Ovary (tissue), 9 donors: ENCODE results near the gene MIA. TPM values are rescaled to one million over a fixed set of nuclear protein-coding genes. Genes with fewer than 3 reads are reported as not detected.

Source experiments
- DNase-seq, 5 donors: peaks; one replicate each; pipeline ENCODE4 v3.0.0-alpha.2; 2019 to 2020
- H3K27ac ChIP-seq, 2 donors: fragments of 200-600 bp; one replicate each; pipeline versions ENCODE4 v1.5.1 to v1.8.0; 2019 to 2022
- H3K27me3 ChIP-seq: fragments of 200-600 bp; one replicate; pipeline ENCODE4 v1.8.0; 2022
- H3K36me3 ChIP-seq: fragments of 200-600 bp; sonication (generic); one replicate; pipeline ENCODE4 v1.5.1; 2019
- H3K4me1 ChIP-seq: one replicate; pipeline ENCODE4 v1.8.1; 2013; ENCODE audit warnings: mild to moderate bottlenecking, moderate library complexity; ENCODE audit not compliant: insufficient read depth
- H3K4me3 ChIP-seq: fragments of 200-600 bp; sonication (generic); one replicate; pipeline ENCODE4 v1.5.1; 2017
- H3K9me3 ChIP-seq, 2 donors: fragments of 200-600 bp in 1 of 2; sonication (generic) in 1 of 2; one replicate each; pipeline versions ENCODE4 v1.5.1 to v1.8.1; 2013 to 2019; ENCODE audit warnings: mild to moderate bottlenecking in 1 of 2, moderate library complexity in 1 of 2
- CTCF ChIP-seq, 3 donors: fragments of 450-650 bp in 2 of 3; fragments of 200-600 bp in 1 of 3; IDR thresholded peaks; one replicate each; pipeline versions ENCODE4 v1.5.1 to v1.8.0; 2016 to 2022; ENCODE audit warnings: antibody characterized with exemption in 3 of 3, mild to moderate bottlenecking in 1 of 3
- EP300 ChIP-seq: sonication (generic); formaldehyde crosslinking; IDR thresholded peaks from one replicate; pipeline ENCODE4 v1.6.1; 2017; ENCODE audit warnings: antibody characterized with exemption
- POLR2A ChIP-seq: fragments of 450-650 bp; IDR thresholded peaks from one replicate; pipeline ENCODE4 v1.6.1; 2017; ENCODE audit warnings: antibody characterized with exemption, mild to moderate bottlenecking, moderate library complexity
- WGBS, 3 donors: extraction: QIAGEN DNeasy Blood & Tissue Kit in 1 of 3; methylation state at CpG; one replicate each; pipeline versions ENCODE4 v1.1.5 to v1.1.7; 2013 to 2017; 5-methylcytosine and 5-hydroxymethylcytosine counted together
- intact Hi-C, 4 donors: fragments of 100-400 bp; cut with DNase I; formaldehyde crosslinking; loops; one replicate each; pipeline versions ENCODE4 v1.11.0 to v1.15.1; 2022 to 2023
- polyA plus RNA-seq, 2 donors: library from polyadenylated mRNA; stranded (reverse); fragments of 200-250 nt in 1 of 2; fragments of 350-450 nt in 1 of 2; fragmentation: Illumina TruSeq in 1 of 2; extraction: RNeasy Lipid Tissue Mini Kit (QIAGEN cat#74804) in 1 of 2; gene quantifications; one replicate each; pipeline ENCODE4 v1.2.3, GENCODE V29; 2013 to 2014
- total RNA-seq, 7 donors: library from RNA; depleted of rRNA in 2 of 7; stranded (reverse); fragments of >200 nt in 2 of 7; fragmentation: NEBNext Ultra II Directional in 3 of 7; extraction: Animal tissue kit (Norgen Biotek cat#: 25700) in 3 of 7; gene quantifications; one replicate each; pipeline versions ENCODE4 v1.1.0 to v1.2.4, GENCODE V29; 2016 to 2023
- donor health status: DM: no; HTN: no; CAD: no; lungs with moderate emphysema.
- donor health status: DM: no; HTN: no; CAD: no.
- donor health status: Bipolar disorder and iron deficiency.
- donor health status: DM: yes; HTN: yes; CAD: no.
- donor health status: DM: no; HTN: no; CAD: no.
- donor health status: DM: yes; HTN: yes; CAD: no.

MIA gene
- total and polyA plus RNA-seq, 9 donors, result 1.7 to 3.9 (median 2.3) TPM; not detected in 3

GRCh38 chr19:40797166-40797962 lies 22.0 kb downstream of the MIA start:
- Histone ChIP-seq H3K4me1 (peaks cover 22% of the 10 kb centered on the region), H3K27ac (peak overlapping the region in 1 of 2 donors; percentile 83), H3K27me3 (no peaks in the 10 kb centered on the region), H3K4me3 (no peak overlapping the region), H3K9me3 (no peaks in the 10 kb centered on the region), H3K36me3 (no peaks in the 10 kb centered on the region)
- TF ChIP-seq POLR2A (no peak), EP300 (no peak), CTCF (IDR thresholded peaks at IDR 0.05) (no peak)
- intact Hi-C loops, result no loop called here
- 86 to 94% (median 91%) methylated on average over 14 of the region's 14 CpGs for WGBS, 3 donors
- no peak for DNase-seq

- Histone ChIP-seq H3K36me3 (no peaks in the 10 kb centered on the region), H3K27me3 (no peaks in the 10 kb centered on the region), H3K27ac (peak overlapping the region; percentile 42 to 83), H3K9me3 (no peaks in the 10 kb centered on the region), H3K4me3 (peak overlapping the region; percentile 79), H3K4me1 (peaks cover 24% of the 10 kb centered on the region)
- TF ChIP-seq CTCF (IDR thresholded peaks at IDR 0.05) (peak; percentile 37 to 78 (median 75)), POLR2A (no peak)
- DNase-seq, result peak; percentile 64 to 78 (median 70)
- intact Hi-C loops, result loop anchor here in 1 of 4 donors (2.0 kb wide), 1 partner anchor 47 kb away; the partner anchor contains the start of genes ACTMAP and SNRPA
- 8 to 10% (median 8%) methylated on average over 28 of the region's 28 CpGs for WGBS, 3 donors
Measured at GRCh38 chr19:40797963-40798682, 22.8 kb downstream of the MIA start.

GRCh38 chr19:40798683-40799557 lies 23.6 kb downstream of the MIA start, which contains the start of gene EGLN2:
TSS of gene EGLN2 (plus strand) at chr19:40799191. CDS start at chr19:40800573, 1,382 bp downstream.
- intact Hi-C loops, result loop anchor here in 1 of 4 donors (2.0 kb wide), 1 partner anchor 48 kb away; the partner anchor contains the start of genes ACTMAP and SNRPA
- Histone ChIP-seq H3K4me1 (peaks cover 32% of the 10 kb centered on the region), H3K4me3 (peak within 1 kb of the TSS; percentile 79), H3K27me3 (no peaks in the 10 kb centered on the region), H3K27ac (peak within 1 kb of the TSS; percentile 83 to 85), H3K36me3 (no peaks in the 10 kb centered on the region), H3K9me3 (no peaks in the 10 kb centered on the region)
- WGBS, 3 donors, result 0 to 1% (median 0%) methylated on average over 43 to 108 of the region's 110 CpGs
- TF ChIP-seq EP300 (peak; percentile 77), POLR2A (peak; percentile 71), CTCF (IDR thresholded peaks at IDR 0.05) (peak in 1 of 3 donors; percentile 7)
- peak; percentile 100 for DNase-seq
